H9 (cell line): ENCODE data around the gene SERPINE2. TPM values are rescaled to one million over a fixed set of nuclear protein-coding genes. Genes with fewer than 3 reads are reported as not detected.

Experiments used
- DNase-seq: peaks from one replicate; pipeline ENCODE4 v3.0.0-alpha.2; 2017
- H2AFZ ChIP-seq: one replicate; pipeline ENCODE4 v1.6.1; 2013; ENCODE audit warnings: mild to moderate bottlenecking, low read length, control low read depth, moderate library complexity
- H2AK5ac ChIP-seq: 2 replicates; pipeline ENCODE4 v1.6.1; 2013; ENCODE audit warnings: low read length, control low read depth, mixed read lengths; ENCODE audit not compliant: insufficient read length
- H2BK120ac ChIP-seq: one replicate; pipeline ENCODE4 v1.6.1; 2013; ENCODE audit warnings: low read depth, mild to moderate bottlenecking, low read length, control low read depth, inconsistent platforms; ENCODE audit not compliant: poor library complexity, severe bottlenecking
- H2BK12ac ChIP-seq: 2 replicates; pipeline ENCODE4 v1.6.1; 2013; ENCODE audit warnings: low read length, control low read depth, mixed read lengths, low read depth; ENCODE audit not compliant: insufficient read length
- H2BK15ac ChIP-seq: 2 replicates; pipeline ENCODE4 v1.6.1; 2013; ENCODE audit warnings: low read depth, low read length, control low read depth
- H2BK20ac ChIP-seq: one replicate; pipeline ENCODE4 v1.6.1; 2013; ENCODE audit warnings: low read depth, mild to moderate bottlenecking, low read length, control low read depth, inconsistent platforms; ENCODE audit not compliant: poor library complexity, severe bottlenecking
- H2BK5ac ChIP-seq: 2 replicates; pipeline ENCODE4 v1.6.1; 2013; ENCODE audit warnings: low read length, control low read depth, mixed read lengths; ENCODE audit not compliant: insufficient read length
- H3K14ac ChIP-seq: 2 replicates; pipeline ENCODE4 v1.6.1; 2013; ENCODE audit warnings: low read length, control low read depth; ENCODE audit not compliant: insufficient read depth
- H3K18ac ChIP-seq: 2 replicates; pipeline ENCODE4 v1.6.1; 2013; ENCODE audit warnings: low read depth, mild to moderate bottlenecking, mixed read lengths, low read length, control low read depth; ENCODE audit not compliant: insufficient read length
- H3K23ac ChIP-seq: 2 replicates; pipeline ENCODE4 v1.6.1; 2013; ENCODE audit warnings: low read length, control low read depth, mixed read lengths, low read depth; ENCODE audit not compliant: insufficient read length
- H3K23me2 ChIP-seq: 2 replicates; pipeline ENCODE4 v1.6.1; 2013; ENCODE audit warnings: low read depth, mild to moderate bottlenecking, mixed read lengths, low read length, control low read depth; ENCODE audit not compliant: insufficient read length, poor library complexity, severe bottlenecking
- H3K27ac ChIP-seq: 2 replicates; pipeline ENCODE4 v1.5.1; 2013; ENCODE audit warnings: low read length, control low read depth, mixed read lengths, low read depth; ENCODE audit not compliant: insufficient read length
- H3K27me3 ChIP-seq: 2 replicates; pipeline ENCODE4 v1.6.1; 2013; ENCODE audit warnings: low read length, control low read depth, inconsistent platforms; ENCODE audit not compliant: insufficient read depth
- H3K4ac ChIP-seq: 2 replicates; pipeline ENCODE4 v1.6.1; 2013; ENCODE audit warnings: low read depth, mild to moderate bottlenecking, control low read depth, inconsistent platforms, low read length, moderate library complexity
- H3K4me1 ChIP-seq: 2 replicates; pipeline ENCODE4 v1.6.1; 2013; ENCODE audit warnings: low read length, control low read depth, inconsistent platforms; ENCODE audit not compliant: insufficient read depth
- H3K4me2 ChIP-seq: 2 replicates; pipeline ENCODE4 v1.6.1; 2013; ENCODE audit warnings: low read length, control low read depth, mixed read lengths; ENCODE audit not compliant: insufficient read length, insufficient read depth
- H3K56ac ChIP-seq: 2 replicates; pipeline ENCODE4 v1.6.1; 2013; ENCODE audit warnings: low read depth, mild to moderate bottlenecking, mixed read lengths, low read length, control low read depth; ENCODE audit not compliant: insufficient read length
- H3K79me1 ChIP-seq: 2 replicates; pipeline ENCODE4 v1.6.1; 2013; ENCODE audit warnings: low read depth, mild to moderate bottlenecking, moderate library complexity, low read length, control low read depth, inconsistent platforms; ENCODE audit not compliant: insufficient read depth, poor library complexity, severe bottlenecking
- H3K79me2 ChIP-seq: 2 replicates; pipeline ENCODE4 v1.6.1; 2013; ENCODE audit warnings: low read length, control low read depth, inconsistent platforms; ENCODE audit not compliant: insufficient read depth
- H3K9ac ChIP-seq: 2 replicates; pipeline ENCODE4 v1.6.1; 2013; ENCODE audit warnings: low read length, control low read depth, mixed read lengths; ENCODE audit not compliant: insufficient read length; ENCODE audit errors: extremely low read depth
- H3K9me3 ChIP-seq: one replicate; pipeline ENCODE4 v1.6.1; 2013; ENCODE audit warnings: low read depth, low read length, inconsistent platforms; ENCODE audit not compliant: control insufficient read depth
- H3T11ph ChIP-seq: one replicate; pipeline ENCODE4 v1.6.1; 2013; ENCODE audit warnings: mild to moderate bottlenecking, low read length, control low read depth, inconsistent platforms
- H4K20me1 ChIP-seq: one replicate; pipeline ENCODE4 v1.6.1; 2013; ENCODE audit not compliant: control insufficient read depth, insufficient read length, insufficient read depth
- H4K5ac ChIP-seq: 2 replicates; pipeline ENCODE4 v1.6.1; 2013; ENCODE audit warnings: low read depth, mild to moderate bottlenecking, mixed read lengths, low read length, control low read depth; ENCODE audit not compliant: insufficient read length
- H4K8ac ChIP-seq: replicated peaks from 2 replicates; pipeline ENCODE4 v1.6.1; 2013; ENCODE audit warnings: low read length, control low read depth, mixed read lengths, low read depth; ENCODE audit not compliant: insufficient read length
- H4K91ac ChIP-seq: 2 replicates; pipeline ENCODE4 v1.6.1; 2013; ENCODE audit warnings: low read depth, mild to moderate bottlenecking, moderate library complexity, mixed read lengths, low read length, control low read depth; ENCODE audit not compliant: insufficient read length
- H3K27ac Mint-ChIP-seq, 3 experiments: 2 replicates in 2 of 3; 3 replicates in 1 of 3; pipeline ENCODE4 v1.8.0; 2020 to 2021; ENCODE audit warnings: mixed read lengths in 3 of 3, mild to moderate bottlenecking in 1 of 3, moderate library complexity in 1 of 3
- H3K27me3 Mint-ChIP-seq: 2 replicates; pipeline ENCODE4 v1.8.0; 2021; ENCODE audit warnings: low read depth, mild to moderate bottlenecking, moderate library complexity, mixed read lengths
- H3K36me3 Mint-ChIP-seq, 3 experiments: 2 replicates in 2 of 3; 3 replicates in 1 of 3; pipeline ENCODE4 v1.8.0; 2020 to 2021; ENCODE audit warnings: low read depth in 3 of 3, mixed read lengths in 3 of 3; ENCODE audit not compliant: insufficient read depth in 1 of 3
- H3K4me1 Mint-ChIP-seq, 2 experiments: 2 replicates each; pipeline ENCODE4 v1.8.0; 2020; ENCODE audit warnings: mixed read lengths in 2 of 2
- H3K4me3 Mint-ChIP-seq, 2 experiments: 2 replicates in 1 of 2; 3 replicates in 1 of 2; pipeline ENCODE4 v1.8.0; 2020 to 2021; ENCODE audit warnings: mild to moderate bottlenecking in 2 of 2, mixed read lengths in 2 of 2, moderate library complexity in 1 of 2
- H3K9me3 Mint-ChIP-seq, 2 experiments: 2 replicates in 1 of 2; 3 replicates in 1 of 2; pipeline ENCODE4 v1.8.0; 2020; ENCODE audit warnings: mild to moderate bottlenecking in 2 of 2, mixed read lengths in 2 of 2, moderate library complexity in 1 of 2
- CTCF ChIP-seq: fragments of 200-600 bp; sonication (generic); conservative IDR thresholded peaks from 3 replicates; pipeline ENCODE4 v1.8.0; 2021; ENCODE audit warnings: antibody characterized with exemption, mild to moderate bottlenecking
- WGBS: extraction: QIAGEN DNeasy Blood & Tissue Kit; methylation state at CpG from one replicate; pipeline ENCODE4 v1.1.7; 2013; ENCODE audit warnings: missing lambda C conversion rate, low lambda C conversion rate, mixed read lengths; ENCODE audit not compliant: insufficient read length; ENCODE audit errors: extremely low coverage; 5-methylcytosine and 5-hydroxymethylcytosine counted together
- total RNA-seq: library from RNA; stranded (reverse); gene quantifications from 2 replicates; pipeline ENCODE4 v1.2.1, GENCODE V29; 2021

The SERPINE2 gene
- total RNA-seq, 1 experiment from 2014 or later = 40.0 TPM

GRCh38 chr2:223937535-223937934 is 101.6 kb downstream of the SERPINE2 start:
- no peaks in the 10 kb centered on the region for H3K27me3 Mint-ChIP-seq
- Histone ChIP-seq H3K9ac (no peak overlapping the region), H3K23ac (no peak overlapping the region), H3K79me1 (peaks cover 10% of the 10 kb centered on the region), H2AK5ac (no peak overlapping the region), H2BK5ac (no peak overlapping the region), H3K56ac (no peak overlapping the region), H4K5ac (no peak overlapping the region), H3T11ph (no peak overlapping the region), H2BK120ac (no peak overlapping the region), H3K4me2 (peak overlapping the region; percentile 35), H3K27me3 (no peaks in the 10 kb centered on the region), H3K14ac (no peak overlapping the region), H3K4ac (no peak overlapping the region), H4K8ac (no peak overlapping the region), H3K27ac (peak overlapping the region; percentile 37), H3K18ac (no peak overlapping the region), H3K23me2 (no peaks in the 10 kb centered on the region), H3K79me2 (peaks cover 46% of the 10 kb centered on the region; the same call in 1 of the 2 replicates), H4K20me1 (no peaks in the 10 kb centered on the region), H3K9me3 (no peaks in the 10 kb centered on the region), H3K4me1 (peaks cover 29% of the 10 kb centered on the region), H2BK15ac (no peak overlapping the region), H2BK12ac (no peak overlapping the region), H2AFZ (no peak overlapping the region), H2BK20ac (no peak overlapping the region), H4K91ac (no peak overlapping the region)
- DNase-seq = no peak
- TF ChIP-seq CTCF = no peak
- peaks cover 8 to 15% (median 8%) of the 10 kb centered on the region in 3 experiments; a peak in 6 of 7 replicates for H3K36me3 Mint-ChIP-seq
- H3K27ac Mint-ChIP-seq = peak overlapping the region; percentile 47 to 97 (median 69); a peak in 3 of 7 replicates
- peaks cover 55 to 63% of the 10 kb centered on the region in 2 experiments for H3K4me1 Mint-ChIP-seq
- H3K4me3 Mint-ChIP-seq = peak overlapping the region; percentile 19 to 59; a peak in 4 of 5 replicates
- WGBS = no CpG with 5 or more reads among the region's 1 CpG
- H3K9me3 Mint-ChIP-seq = no peaks in the 10 kb centered on the region
